Testis (tissue), 2 donors: ENCODE results near the gene MRPS27.

Experiments used
- CTCF ChIP-seq, 3 experiments: fragments of 450-650 bp in 2 of 3; fragments of 200-600 bp in 1 of 3; sonication (generic) in 1 of 3; IDR thresholded peaks; one replicate each; pipeline ENCODE4 v1.5.1; 2016 to 2019; ENCODE audit warnings: antibody characterized with exemption in 3 of 3, mild to moderate bottlenecking in 2 of 3, moderate library complexity in 1 of 3
- POLR2A ChIP-seq: fragments of 450-650 bp; IDR thresholded peaks from one replicate; pipeline ENCODE4 v1.6.1; 2017; ENCODE audit warnings: antibody characterized with exemption, mild to moderate bottlenecking, moderate library complexity

GRCh38 chr5:72305194-72306142 lies 14.6 kb downstream of the MRPS27 start:
- TF ChIP-seq POLR2A: no peak
- no peak for TF ChIP-seq CTCF (IDR thresholded peaks at IDR 0.05)
